ENCODE results near the gene ARSI. TPM values are rescaled to one million over a fixed set of nuclear protein-coding genes. Genes with fewer than 3 reads are reported as not detected.

ARSI gene
- total RNA-seq, 4 donors from 2014 or later, result 0.17 to 1.5 (median 0.43) TPM

DNA sequence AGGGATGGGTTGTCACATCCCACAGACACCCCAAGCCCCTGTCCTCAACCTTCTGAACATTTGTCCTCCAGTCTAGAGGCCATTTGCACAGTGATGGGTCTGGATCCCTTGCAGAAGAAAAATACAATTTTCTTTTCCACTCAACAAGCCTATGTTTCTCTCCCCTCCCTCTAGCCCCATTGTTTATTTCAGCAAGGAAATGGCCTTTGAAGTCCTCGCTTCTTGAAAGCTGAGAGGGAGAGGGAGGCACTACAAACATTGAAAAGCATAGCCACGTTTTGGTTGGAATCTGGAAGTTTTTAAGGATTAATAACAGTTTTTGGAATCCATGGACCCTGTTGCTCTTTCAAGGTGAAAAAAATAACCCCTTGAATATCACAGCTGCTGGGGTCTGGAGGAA, 24.0 kb upstream of the ARSI start:
- no peak for TF ChIP-seq CTCF (IDR thresholded peaks at IDR 0.05; ENCODE audit: low read depth)

DNA sequence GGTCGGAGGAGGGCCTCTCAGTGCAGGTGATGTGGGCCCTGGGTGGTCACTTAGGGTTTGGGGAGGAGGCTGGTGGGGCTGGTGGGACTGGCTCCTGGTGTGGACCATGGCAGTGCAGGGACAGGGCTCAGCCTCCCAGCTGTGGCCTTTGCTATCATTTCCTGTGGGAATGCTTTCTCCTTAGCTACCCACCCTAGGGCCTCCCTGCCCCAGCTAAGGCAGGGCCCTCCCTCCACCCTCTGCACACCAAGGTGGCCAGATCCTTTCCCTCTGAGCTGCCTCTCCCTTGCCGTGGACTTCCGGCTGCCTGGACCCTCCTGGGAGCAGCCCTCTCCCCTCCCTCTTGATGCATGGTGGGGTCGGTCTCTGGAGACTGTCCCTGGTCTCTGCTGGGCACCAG, 22.7 kb upstream of the ARSI start:
- no peak for TF ChIP-seq CTCF (IDR thresholded peaks at IDR 0.05; ENCODE audit: low read depth)

DNA sequence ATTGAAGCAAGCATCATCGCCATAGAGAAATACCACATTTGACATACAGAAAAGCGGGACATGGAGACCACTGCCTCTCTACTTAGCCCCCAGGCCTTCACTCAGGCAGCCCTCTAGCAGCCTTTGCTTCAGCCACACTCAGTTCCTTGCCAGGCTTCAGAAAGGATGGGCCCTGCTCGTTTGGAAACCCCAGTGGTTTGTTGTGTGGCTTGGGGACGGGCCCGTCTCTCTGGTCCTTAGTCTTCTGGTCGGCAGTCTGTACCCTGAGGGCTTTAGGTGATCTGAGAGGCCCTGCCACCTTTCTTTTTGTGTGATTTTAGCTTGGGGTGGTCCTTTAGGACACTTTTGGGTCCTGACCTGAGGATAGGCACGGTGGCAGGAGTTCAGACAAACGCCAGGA, 21.1 kb upstream of the ARSI start:
- TF ChIP-seq CTCF (IDR thresholded peaks at IDR 0.05; ENCODE audit: low read depth), result no peak

DNA sequence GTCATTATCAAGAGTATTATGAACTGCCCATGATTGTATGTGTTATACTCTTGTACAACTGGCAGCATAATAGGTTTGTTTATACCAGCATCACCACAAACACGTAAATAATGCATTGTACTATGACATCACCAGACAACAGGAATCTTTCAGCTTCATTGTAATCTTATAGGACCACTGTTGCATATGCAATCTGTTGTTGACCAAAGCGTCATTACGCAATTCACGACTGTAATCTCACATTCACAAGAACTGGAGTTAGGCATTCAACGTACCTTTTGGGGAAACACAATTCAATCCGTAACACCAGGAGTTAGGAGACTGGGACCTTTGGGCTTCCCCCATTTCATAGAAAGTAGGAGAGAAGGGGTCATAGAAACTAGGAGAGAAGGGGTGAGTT, 20.4 kb upstream of the ARSI start:
- TF ChIP-seq CTCF (IDR thresholded peaks at IDR 0.05; ENCODE audit: low read depth), result no peak

DNA sequence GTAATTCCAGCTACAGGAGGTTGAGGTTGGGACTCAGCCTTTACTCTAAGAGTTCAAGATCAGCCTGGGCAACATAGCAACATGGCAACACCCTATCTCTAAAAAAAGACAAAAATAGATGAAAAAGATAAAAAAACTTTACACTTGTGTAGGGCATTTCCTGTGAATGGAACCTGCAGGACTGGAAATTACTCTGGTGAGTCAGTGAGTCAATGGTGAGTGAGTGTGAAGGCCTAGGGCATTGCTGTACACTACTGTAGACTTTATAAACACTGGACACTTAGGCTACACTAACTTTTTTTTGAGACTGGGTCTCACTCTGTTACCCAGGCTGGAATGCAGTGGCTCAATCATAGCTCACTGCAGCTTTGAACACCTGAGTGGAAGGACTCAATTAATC, 19.5 kb upstream of the ARSI start:
- no peak for TF ChIP-seq CTCF (IDR thresholded peaks at IDR 0.05; ENCODE audit: low read depth)

GRCh38 chr5:150321784-150322183, 19.1 kb upstream of the ARSI start:
- no peak for TF ChIP-seq CTCF (IDR thresholded peaks at IDR 0.05; ENCODE audit: low read depth)

GRCh38 chr5:150321211-150321610, 18.5 kb upstream of the ARSI start:
- TF ChIP-seq CTCF (IDR thresholded peaks at IDR 0.05; ENCODE audit: low read depth), result no peak
